ENCODE measurements around the gene YTHDC1. TPM values are rescaled to one million over a fixed set of nuclear protein-coding genes. Genes with fewer than 3 reads are reported as not detected.

Gene YTHDC1
- total and polyA plus RNA-seq, 8 donors = 55.0 to 228 (median 181) TPM

GRCh38 chr4:68326141-68326540, 23.7 kb downstream of the YTHDC1 start:
- Histone ChIP-seq H3K4me1 (peaks cover 0 to 7% of the 10 kb centered on the region in 2 donors), H3K9me3 (no peaks in the 10 kb centered on the region), H3K4me3 (no peak overlapping the region), H3K27me3 (no peaks in the 10 kb centered on the region), H3K36me3 (peaks cover 0 to 80% of the 10 kb centered on the region in 2 donors), H3K27ac (no peak overlapping the region)
- ATAC-seq (no peak), DNase-seq (peak in 2 of 4 donors; percentile 41 to 43)
- no peak for TF ChIP-seq CTCF (IDR thresholded peaks at IDR 0.05)
- intact Hi-C loops (cut with DNase I) = no loop called here

DNA sequence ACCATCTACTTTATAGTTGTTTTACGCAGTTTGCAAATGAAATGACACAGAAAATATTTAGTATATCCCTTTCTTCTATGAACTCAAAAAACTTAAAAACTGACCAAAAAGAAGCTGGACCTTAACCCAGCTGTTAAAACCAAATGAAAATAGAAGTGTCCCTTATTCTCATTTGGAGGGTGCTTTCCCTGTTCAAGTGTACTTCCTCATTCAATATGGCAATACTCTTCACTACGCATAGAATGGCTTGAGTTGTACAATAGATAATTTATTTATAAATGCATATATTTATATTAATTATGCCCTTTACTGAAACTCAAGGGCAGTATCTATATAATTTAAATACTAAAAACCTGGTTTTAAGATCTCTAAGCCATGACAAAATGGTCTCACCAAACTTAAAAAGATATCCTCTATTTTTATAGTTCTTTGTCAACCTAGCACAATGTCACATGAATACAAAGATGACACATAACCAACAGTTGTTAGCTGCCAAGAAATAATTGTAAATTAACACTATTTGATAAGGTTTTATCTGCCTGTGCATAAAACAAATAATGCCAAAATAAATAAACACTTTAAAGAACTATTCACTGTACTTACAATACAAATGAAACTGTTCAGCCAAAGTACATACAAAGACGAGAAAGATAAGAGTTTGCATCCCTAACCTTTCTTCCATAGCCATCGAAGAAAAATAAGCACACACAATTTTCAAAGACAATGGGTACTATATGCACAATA, 25.2 kb downstream of the YTHDC1 start:
- Histone ChIP-seq H3K4me1 (peaks cover 0 to 7% of the 10 kb centered on the region in 2 donors), H3K27me3 (no peaks in the 10 kb centered on the region), H3K9me3 (no peaks in the 10 kb centered on the region), H3K27ac (peak overlapping the region in 1 of 2 donors; percentile 18), H3K4me3 (no peak overlapping the region), H3K36me3 (peaks cover 0 to 74% of the 10 kb centered on the region in 2 donors)
- ATAC-seq = no peak
- intact Hi-C loops (cut with DNase I) = no loop called here
- DNase-seq = no peak
- no peak for TF ChIP-seq CTCF (IDR thresholded peaks at IDR 0.05)

DNA sequence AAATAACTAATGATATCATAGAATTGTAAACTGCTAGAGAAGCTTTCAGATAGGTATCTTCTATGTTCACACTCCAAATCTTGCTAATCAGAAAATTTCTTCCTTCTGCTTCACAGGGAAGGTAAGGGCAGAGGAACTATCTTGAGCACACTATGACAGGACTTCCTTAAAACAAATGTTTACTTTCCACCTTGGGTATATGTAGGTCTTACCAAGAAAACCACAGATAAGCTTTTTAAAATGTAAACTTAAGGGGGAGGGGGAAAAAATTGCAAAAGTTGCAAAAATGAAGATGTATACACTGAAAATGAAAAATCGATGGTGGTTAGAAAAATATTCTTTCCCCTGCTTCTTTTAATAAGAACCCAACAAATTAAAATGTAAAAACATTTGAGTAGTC, 30.9 kb downstream of the YTHDC1 start:
- ATAC-seq (no peak), DNase-seq (no peak)
- intact Hi-C loops (cut with DNase I) = no loop called here
- no peaks in the 10 kb centered on the region for H3K27me3 ChIP-seq
- no peak overlapping the region for H3K27ac ChIP-seq
- no peak for TF ChIP-seq CTCF (IDR thresholded peaks at IDR 0.05)
- H3K36me3 ChIP-seq = peaks cover 0 to 93% of the 10 kb centered on the region in 2 donors
- H3K4me3 ChIP-seq = no peak overlapping the region
- H3K9me3 ChIP-seq = no peaks in the 10 kb centered on the region
- no peaks in the 10 kb centered on the region for H3K4me1 ChIP-seq

- no peak for ATAC-seq
- no peak for DNase-seq
- H3K27me3 ChIP-seq = no peaks in the 10 kb centered on the region
- intact Hi-C loops (cut with DNase I) = no loop called here
- TF ChIP-seq CTCF (IDR thresholded peaks at IDR 0.05) = no peak
- H3K36me3 ChIP-seq = peaks cover 0 to 93% of the 10 kb centered on the region in 2 donors
- no peak overlapping the region for H3K4me3 ChIP-seq
- no peaks in the 10 kb centered on the region for H3K4me1 ChIP-seq
- no peak overlapping the region for H3K27ac ChIP-seq
- H3K9me3 ChIP-seq = no peaks in the 10 kb centered on the region
Measured at GRCh38 chr4:68316193-68316969, 33.5 kb downstream of the YTHDC1 start.

GRCh38 chr4:68310651-68311247, 39.1 kb downstream of the YTHDC1 start:
- H3K27me3 ChIP-seq = no peaks in the 10 kb centered on the region
- no peak overlapping the region for H3K4me3 ChIP-seq
- no peak overlapping the region for H3K27ac ChIP-seq
- H3K4me1 ChIP-seq = no peaks in the 10 kb centered on the region
- peaks cover 0 to 51% of the 10 kb centered on the region in 2 donors for H3K36me3 ChIP-seq
- no peak for TF ChIP-seq CTCF (IDR thresholded peaks at IDR 0.05)
- ATAC-seq (no peak), DNase-seq (no peak)
- intact Hi-C loops (cut with DNase I) = no loop called here
- H3K9me3 ChIP-seq = no peaks in the 10 kb centered on the region
